ENCODE data around the gene SPINT2. TPM values are rescaled to one million over a fixed set of nuclear protein-coding genes. Genes with fewer than 3 reads are reported as not detected.
A peak's percentile ranks its signal among the peaks of the same experiment; 100 is the strongest.

SPINT2 gene
- total RNA-seq, 4 donors from 2014 or later, result 401 to 505 (median 497) TPM

DNA sequence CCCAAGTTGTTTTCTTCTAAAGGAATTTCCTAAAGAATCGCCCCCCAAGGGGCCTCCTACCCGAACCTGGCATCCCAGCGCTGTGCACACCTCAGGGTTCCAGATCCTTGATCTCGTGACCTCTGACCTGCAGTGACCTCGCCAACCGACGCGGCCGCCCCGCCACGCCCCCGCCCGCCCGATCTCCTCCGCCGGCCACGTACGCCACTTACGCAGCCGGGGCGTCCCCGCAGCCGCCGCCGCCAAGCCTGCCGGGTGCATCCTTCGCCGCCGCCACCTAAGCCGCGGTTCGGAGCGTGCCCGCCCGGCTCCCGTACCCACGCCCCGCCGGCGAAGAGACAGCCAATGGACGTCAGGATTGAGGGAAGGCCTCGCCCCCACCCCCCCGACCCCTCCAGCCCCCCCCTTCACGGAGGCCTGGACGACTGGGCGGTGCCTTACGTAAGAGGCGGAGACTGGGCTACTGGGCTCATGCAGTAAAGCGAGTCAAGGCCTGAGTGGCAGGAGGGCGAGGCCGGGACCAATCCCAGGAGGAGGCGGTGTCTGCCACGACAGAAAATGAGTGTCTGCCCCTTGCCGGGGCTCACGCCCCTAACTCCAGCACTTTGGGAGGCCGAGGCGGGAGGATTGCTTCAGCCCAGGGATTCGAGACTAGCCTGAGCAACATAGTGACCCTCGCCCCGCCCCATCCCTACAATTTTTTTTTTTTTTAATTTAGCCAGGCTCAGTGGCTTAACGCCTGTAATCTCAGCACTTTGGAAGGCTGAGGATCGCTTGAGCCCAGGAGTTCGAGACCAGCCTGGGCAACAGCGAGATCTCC lies 51.5 kb downstream of the SPINT2 start, which contains the start of gene YIF1B:
Gene YIF1B (minus strand): TSS at position 291 of the 820 bp plus-strand sequence. CDS start 30 bp downstream, at position 261.
- WGBS, 2 donors, result 0 to 2% methylated on average over 44 to 60 of the region's 64 CpGs
- intact Hi-C loops (cut with DNase I; ENCODE audit: low total_unique reads), result no loop called here
- TF ChIP-seq, protein P1, sequence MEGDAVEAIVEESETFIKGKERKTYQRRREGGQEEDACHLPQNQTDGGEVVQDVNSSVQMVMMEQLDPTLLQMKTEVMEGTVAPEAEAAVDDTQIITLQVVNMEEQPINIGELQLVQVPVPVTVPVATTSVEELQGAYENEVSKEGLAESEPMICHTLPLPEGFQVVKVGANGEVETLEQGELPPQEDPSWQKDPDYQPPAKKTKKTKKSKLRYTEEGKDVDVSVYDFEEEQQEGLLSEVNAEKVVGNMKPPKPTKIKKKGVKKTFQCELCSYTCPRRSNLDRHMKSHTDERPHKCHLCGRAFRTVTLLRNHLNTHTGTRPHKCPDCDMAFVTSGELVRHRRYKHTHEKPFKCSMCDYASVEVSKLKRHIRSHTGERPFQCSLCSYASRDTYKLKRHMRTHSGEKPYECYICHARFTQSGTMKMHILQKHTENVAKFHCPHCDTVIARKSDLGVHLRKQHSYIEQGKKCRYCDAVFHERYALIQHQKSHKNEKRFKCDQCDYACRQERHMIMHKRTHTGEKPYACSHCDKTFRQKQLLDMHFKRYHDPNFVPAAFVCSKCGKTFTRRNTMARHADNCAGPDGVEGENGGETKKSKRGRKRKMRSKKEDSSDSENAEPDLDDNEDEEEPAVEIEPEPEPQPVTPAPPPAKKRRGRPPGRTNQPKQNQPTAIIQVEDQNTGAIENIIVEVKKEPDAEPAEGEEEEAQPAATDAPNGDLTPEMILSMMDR (IDR thresholded peaks at IDR 0.05), result no peak
- no peak for TF ChIP-seq POLR2A (IDR thresholded peaks at IDR 0.05)
- peak; percentile 97 to 99 for DNase-seq (ENCODE audit: low spot score in 2 of 2)
- peak within 1 kb of the TSS; percentile 14 for H3K4me3 ChIP-seq (ENCODE audit: low read depth, poor library complexity, severe bottlenecking)

DNA sequence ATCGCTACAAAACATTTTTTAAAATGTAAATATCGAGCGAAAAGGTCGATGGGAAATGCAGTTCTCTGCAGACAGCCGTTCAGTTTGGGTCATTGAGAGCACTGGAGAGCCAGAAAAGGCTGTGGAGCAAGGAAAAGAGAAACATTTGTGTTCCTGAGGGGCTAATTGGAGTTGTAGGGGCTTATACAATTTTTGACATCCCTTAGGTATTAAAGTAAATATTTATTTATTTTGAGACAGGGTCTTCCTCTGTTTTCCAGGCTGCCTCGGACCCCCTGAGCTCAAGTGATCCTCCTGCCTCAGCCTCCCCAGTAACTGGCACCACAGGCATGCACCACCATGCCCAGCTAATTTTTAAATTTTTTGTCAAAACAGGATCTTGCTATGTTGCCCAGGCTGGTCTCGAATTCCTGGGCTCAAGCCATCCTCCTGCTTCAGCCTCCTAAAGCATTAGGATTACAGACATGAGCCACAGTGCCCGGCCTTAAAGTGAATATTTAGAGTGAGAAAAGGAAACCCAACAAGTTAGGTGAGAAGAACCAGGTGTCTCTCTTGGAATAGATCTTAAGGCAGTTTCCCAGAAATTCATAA lies 52.2 kb downstream of the SPINT2 start:
- no peak overlapping the region for H3K4me3 ChIP-seq (ENCODE audit: low read depth, poor library complexity, severe bottlenecking)
- DNase-seq (ENCODE audit: low spot score in 2 of 2), result no peak
- TF ChIP-seq, protein P1 (IDR thresholded peaks at IDR 0.05), result no peak
- no peak for TF ChIP-seq POLR2A (IDR thresholded peaks at IDR 0.05)
- intact Hi-C loops (cut with DNase I; ENCODE audit: low total_unique reads), result no loop called here
- 31% methylated on average over 8 of the region's 8 CpGs for WGBS, 2 donors

DNA sequence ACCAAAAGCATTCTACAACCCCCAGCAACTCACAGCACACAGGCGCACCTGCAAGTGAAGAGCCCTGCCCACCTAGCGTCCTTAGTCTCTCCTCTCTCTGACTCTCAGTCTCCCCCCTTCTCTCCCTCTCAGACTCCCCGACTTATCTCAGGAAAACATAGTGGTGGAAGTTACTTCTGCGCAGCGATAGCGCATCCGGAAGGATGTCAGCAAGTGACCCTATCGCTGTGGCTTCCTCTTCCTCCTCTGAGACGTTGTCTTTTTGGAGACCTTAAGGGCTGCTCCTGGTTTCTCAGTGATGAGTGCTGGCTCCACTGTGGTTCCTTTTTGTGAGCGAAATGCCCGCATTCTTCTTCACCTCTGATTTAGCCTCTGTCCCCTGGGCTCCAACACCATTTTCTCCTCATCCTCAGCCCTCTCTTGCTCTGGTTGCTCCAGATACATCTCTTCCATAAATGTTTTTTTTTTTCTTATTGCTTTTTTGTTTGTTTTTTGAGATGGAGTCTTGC lies 52.8 kb downstream of the SPINT2 start:
- DNase-seq (ENCODE audit: low spot score in 2 of 2), result no peak
- WGBS, 2 donors, result 70 to 74% methylated on average over 11 of the region's 11 CpGs
- intact Hi-C loops (cut with DNase I; ENCODE audit: low total_unique reads), result no loop called here
- TF ChIP-seq, protein P1 (IDR thresholded peaks at IDR 0.05), result no peak
- no peak for TF ChIP-seq POLR2A (IDR thresholded peaks at IDR 0.05)
- no peak overlapping the region for H3K4me3 ChIP-seq (ENCODE audit: low read depth, poor library complexity, severe bottlenecking)

DNA sequence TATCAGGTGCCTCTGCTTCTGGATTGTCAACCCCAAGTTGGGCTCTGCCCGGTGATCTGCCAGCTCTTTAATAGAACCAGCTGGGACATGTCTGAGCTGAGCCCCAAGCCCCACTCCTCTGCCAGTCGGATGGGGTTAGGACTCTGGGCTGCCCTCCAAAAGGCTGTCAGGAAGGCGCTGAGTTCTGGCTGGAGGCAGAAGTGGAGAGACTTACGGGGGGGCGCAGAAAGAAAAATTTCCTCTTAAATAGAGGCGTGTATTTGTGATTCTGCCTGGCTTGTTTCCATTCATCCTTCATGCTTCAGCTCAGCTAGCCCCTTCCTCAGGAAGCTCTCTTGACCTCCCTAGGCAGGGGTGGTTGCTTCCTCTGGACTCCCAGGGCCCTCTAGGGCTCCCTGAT lies 54.3 kb downstream of the SPINT2 start:
- intact Hi-C loops (cut with DNase I; ENCODE audit: low total_unique reads), result no loop called here
- no peak for TF ChIP-seq POLR2A (IDR thresholded peaks at IDR 0.05)
- TF ChIP-seq, protein P1 (IDR thresholded peaks at IDR 0.05), result no peak
- DNase-seq (ENCODE audit: low spot score in 2 of 2), result no peak
- H3K4me3 ChIP-seq (ENCODE audit: low read depth, poor library complexity, severe bottlenecking), result no peak overlapping the region
- 28 to 40% methylated on average over 6 of the region's 6 CpGs for WGBS, 2 donors

DNA sequence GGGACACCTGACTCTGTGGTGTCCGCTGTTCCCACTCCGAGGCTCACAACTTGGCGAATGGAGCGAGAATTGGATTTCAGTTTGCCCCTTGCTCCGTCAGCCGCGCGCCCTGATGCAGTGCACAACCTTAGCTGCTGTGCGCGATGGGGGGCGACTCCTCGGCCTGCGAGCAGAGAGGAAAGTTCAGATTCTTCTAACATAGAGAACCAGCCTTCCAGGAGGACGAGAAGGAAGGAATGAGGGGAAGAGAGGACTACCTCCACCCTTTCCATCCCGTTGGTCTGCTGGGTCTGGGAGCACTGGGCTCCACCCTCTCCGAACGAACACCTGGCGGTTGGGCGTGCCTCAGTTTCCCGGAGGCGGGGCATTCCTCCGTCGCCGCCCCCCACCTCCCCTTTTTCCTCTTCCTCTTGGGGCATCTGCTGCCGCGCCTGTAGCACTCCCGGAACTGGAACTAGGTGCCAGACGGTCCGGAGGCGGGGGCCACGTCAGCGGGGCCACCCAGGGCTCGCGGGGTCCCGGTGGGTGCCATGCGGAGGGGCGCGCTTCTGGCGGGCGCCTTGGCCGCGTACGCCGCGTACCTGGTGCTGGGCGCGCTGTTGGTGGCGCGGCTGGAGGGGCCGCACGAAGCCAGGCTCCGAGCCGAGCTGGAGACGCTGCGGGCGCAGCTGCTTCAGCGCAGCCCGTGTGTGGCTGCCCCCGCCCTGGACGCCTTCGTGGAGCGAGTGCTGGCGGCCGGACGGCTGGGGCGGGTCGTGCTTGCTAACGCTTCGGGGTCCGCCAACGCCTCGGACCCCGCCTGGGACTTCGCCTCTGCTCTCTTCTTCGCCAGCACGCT lies 55.3 kb downstream of the SPINT2 start, which contains the start of gene KCNK6:
Gene KCNK6 (plus strand): TSS at position 425 of the 838 bp plus-strand sequence. CDS start 106 bp downstream, at position 531.
- DNase-seq (ENCODE audit: low spot score in 2 of 2), result peak in 1 of 2 donors; percentile 92
- peak within 1 kb of the TSS; percentile 53 for H3K4me3 ChIP-seq (ENCODE audit: low read depth, poor library complexity, severe bottlenecking)
- TF ChIP-seq, protein P1 (IDR thresholded peaks at IDR 0.05), result no peak
- no peak for TF ChIP-seq POLR2A (IDR thresholded peaks at IDR 0.05)
- intact Hi-C loops (cut with DNase I; ENCODE audit: low total_unique reads), result no loop called here
- 0 to 2% methylated on average over 21 to 69 of the region's 76 CpGs for WGBS, 2 donors
